Stromal cell of bone marrow (primary cell): ENCODE measurements around the gene CTBP1.

Experiments
- DNase-seq: peaks from one replicate; pipeline ENCODE4 v3.0.0-alpha.2; 2012; ENCODE audit warnings: low read depth

Gene CTBP1

GRCh38 chr4:1175635-1176229 lies 73.2 kb downstream of the CTBP1 start:
- no peak for DNase-seq

DNA sequence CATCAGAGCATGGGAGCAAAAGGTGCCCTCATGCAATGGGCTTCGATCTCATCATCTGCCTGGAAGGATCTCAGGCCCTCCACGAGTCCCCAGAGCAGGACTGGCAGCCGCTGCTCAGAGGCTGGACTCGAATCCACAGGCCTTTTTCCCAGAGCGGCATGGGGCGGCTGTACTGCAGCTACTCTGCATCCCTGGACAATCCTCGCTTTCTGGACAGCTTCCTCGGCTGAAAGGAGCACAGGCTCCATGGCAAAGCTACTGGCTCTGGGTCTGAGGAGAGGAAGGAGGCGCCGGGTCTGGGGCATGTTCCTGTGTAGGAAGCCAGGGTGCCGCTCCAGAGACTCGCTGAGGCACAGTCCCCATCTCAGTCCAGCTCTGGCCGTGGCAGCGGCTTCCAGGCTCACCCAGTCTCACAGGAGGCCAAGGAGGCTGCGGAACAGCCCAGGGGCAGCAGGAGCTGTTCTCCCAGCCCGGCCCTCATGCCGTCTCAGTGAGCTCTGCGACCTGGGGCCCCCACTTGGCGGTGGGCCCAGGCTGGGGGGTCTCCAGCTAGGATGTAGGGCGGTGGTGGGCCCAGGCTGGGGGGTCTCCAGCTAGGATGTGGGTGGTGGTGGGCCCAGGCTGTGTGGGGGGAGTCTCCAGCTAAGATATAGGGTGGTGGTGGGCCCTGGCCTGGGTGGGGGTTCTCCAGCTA lies 73.8 kb downstream of the CTBP1 start:
- DNase-seq: no peak

- no peak for DNase-seq
Measured at GRCh38 chr4:1172971-1173757, 75.8 kb downstream of the CTBP1 start.

DNA sequence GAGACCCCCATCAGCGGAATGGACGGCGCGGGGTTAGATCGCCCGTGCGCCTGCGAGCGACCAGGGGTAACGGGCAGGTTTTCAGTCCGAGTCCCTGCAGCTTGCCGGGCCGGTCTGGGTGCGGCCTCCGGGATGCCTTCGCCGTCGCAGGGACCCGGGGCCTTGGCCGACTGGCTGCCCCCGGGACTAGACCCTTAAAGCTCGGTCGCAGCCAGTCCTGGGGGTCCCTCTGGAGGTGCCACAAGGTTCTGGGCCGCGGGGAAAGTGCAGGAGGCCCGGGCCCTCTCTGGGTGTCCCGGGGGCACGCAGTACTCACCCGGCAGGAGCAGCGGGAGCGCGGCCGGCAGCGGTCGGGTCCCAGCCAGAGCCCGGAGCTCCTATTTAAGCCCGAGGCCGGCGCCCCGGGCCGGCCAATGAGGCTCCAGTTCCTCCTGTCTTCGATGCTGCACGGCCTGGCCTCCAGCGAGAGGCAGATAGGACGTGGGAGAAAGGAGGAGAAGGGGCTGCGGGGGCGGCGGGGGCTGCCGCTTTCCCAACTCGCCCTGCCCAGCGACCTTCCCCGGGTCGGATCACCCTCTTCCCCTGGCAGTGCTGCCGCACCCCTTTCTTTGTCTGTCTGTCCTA lies 76.6 kb downstream of the CTBP1 start, which contains the start of gene SPON2:
Gene SPON2 (minus strand): TSS at position 356 of the 624 bp plus-strand sequence.
- no peak for DNase-seq

- DNase-seq: no peak
Measured at GRCh38 chr4:1171311-1172227, 77.4 kb downstream of the CTBP1 start.

- no peak for DNase-seq
Measured at GRCh38 chr4:1170976-1171310, 78.0 kb downstream of the CTBP1 start.

GRCh38 chr4:1170156-1170975 lies 78.6 kb downstream of the CTBP1 start:
- no peak for DNase-seq

GRCh38 chr4:1169691-1170096 lies 79.2 kb downstream of the CTBP1 start:
- no peak for DNase-seq

DNA sequence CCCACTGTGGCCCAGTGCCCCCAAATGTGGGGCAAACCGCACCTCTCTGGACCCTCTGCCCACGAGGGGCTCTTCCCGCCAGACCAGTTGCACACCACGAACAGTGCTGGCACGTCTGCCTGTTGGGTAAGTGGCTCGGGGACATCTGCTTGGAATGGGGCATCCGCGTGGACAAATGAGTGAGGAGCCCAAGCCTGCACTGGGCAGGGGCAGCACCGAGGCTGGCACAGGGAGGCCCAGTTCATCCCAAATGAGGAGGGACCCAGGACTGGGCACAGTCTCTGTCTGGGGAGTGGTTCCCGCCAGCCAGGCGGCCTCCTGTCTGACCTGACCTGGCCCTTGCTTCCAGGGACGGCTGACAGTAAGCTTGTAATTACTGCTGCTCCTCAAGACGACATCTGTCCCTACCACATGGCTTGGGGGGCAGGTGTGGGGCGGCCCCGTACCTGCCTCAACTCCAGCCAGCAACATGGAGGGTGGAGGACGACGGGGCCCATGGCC lies 79.7 kb downstream of the CTBP1 start:
- DNase-seq: no peak

GRCh38 chr4:1168191-1169101 lies 80.5 kb downstream of the CTBP1 start:
- no peak for DNase-seq

GRCh38 chr4:1167244-1167949 lies 81.5 kb downstream of the CTBP1 start:
- peak; percentile 45 for DNase-seq

GRCh38 chr4:1166509-1167243 lies 82.3 kb downstream of the CTBP1 start:
- DNase-seq: no peak

- no peak for DNase-seq
Measured at GRCh38 chr4:1164956-1165545, 83.9 kb downstream of the CTBP1 start.

GRCh38 chr4:1164444-1164843 lies 84.5 kb downstream of the CTBP1 start:
- no peak for DNase-seq

DNA sequence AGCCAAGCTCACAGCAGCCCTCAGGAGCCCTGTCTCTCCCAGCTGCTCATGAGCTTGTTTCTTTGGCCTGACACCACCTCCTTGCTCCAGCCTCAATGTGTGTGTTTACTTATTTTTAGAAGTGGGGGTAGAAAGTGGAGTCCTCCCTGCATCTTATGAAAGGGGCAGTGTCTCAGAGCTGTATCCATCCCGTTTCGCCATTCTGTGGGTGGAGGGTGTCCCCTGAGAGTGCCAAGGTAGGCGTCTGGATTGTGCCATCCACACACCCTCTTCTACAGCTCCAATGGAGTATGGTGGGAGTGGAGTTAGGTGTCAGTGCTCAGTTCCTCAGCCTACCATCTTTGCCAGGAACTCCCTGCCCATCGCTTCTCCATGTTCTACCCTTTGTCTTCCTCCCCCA lies 84.9 kb downstream of the CTBP1 start:
- no peak for DNase-seq
